ENCODE results near the gene ZNF148. TPM values are rescaled to one million over a fixed set of nuclear protein-coding genes. Genes with fewer than 3 reads are reported as not detected.
"Not testable (repeated sequence)": the region's sequence is repeated elsewhere in the genome, so short reads cannot be mapped to it uniquely, and the experiment has no call there.

Gene ZNF148
- polyA plus RNA-seq, 2 of the 4 experiments (the other 2 are of a cell fraction) = 9.9 to 26.5 TPM

DNA sequence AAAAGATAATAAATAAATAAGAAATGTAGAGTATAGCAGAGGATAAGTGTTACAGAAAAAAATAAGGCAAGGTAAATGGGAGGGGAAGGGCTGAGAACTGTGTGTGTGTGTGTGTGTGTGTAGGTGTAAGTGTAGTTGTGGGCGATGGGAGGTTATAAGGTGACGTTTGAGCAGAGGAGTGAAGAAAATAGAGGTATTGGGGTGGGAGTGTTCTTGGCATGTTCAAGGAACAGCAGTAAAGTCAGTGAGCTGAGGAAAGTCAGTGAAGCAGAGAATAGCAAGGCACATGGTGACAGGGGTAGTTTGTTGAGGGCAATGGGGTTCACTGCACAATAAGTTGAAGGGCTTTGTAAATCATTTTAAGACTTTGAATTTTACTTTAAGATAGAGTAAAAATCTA is 30.9 kb upstream of the ZNF148 start (continued):
- TF ChIP-seq CBX8 (IDR thresholded peaks at IDR 0.05) (no peak), RNF2 (IDR thresholded peaks at IDR 0.05; ENCODE audit: borderline replicate concordance, low read depth) (no peak), ESRRA (IDR thresholded peaks at IDR 0.05; ENCODE audit: borderline replicate concordance, low read length) (no peak)

DNA sequence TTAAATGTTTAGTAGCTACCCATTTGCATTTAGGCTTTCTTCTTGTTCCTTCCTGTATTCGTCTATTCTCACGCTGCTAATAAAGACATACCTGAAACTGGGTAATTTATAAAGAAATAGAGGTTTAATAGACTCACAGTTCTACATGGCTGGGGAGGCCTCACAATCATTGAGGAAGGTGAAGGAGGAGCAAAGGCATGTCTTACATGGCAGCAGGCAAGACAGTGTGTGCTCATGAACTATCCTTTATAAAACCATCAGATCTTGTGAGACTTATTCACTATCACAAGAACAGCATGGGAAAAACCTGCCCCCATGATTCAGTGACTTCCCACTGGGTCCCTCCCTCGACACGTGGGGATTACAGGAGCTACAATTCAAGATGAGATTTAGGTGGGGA is 30.4 kb upstream of the ZNF148 start:
- H3K4me1 ChIP-seq; DNase-seq (ENCODE audit: low read depth in 1 of 2, low spot score in 1 of 2); H3K27ac ChIP-seq; ATAC-seq; H3K4me3 ChIP-seq; FAIRE-seq; CTCF ChIA-PET; H3K4me2 ChIP-seq; POLR2A ChIA-PET; H3K9me3 ChIP-seq: not testable (repeated sequence)
- WGBS (ENCODE audit: missing lambda C conversion rate) = 64% methylated on average over 4 of the region's 4 CpGs

DNA sequence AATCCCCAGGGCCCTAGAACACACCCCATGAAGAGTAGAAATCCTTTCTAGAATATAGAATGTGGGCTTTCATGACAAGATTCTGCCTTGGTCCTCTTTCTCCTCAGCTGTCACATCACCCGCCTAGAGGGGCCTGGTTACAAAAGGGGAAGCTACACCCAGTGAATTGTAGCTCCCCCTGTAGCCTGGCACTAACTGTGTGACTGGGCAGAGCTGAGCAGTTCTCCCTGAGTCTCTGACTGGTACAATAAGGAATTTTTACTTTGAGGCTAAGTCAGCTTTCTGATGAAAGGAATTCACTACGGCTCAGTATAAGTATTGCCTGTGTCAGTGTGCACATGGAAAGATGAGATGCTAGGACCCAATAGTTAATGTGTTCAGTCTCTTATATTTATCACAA is 28.7 kb upstream of the ZNF148 start:
- Histone ChIP-seq H3K4me1 (no peaks in the 10 kb centered on the region), H3K4me2 (no peak overlapping the region), H3K27ac (no peak overlapping the region), H3K4me3 (no peak overlapping the region), H3K9me3 (no peaks in the 10 kb centered on the region)
- DNase-seq (ENCODE audit: low read depth in 1 of 2, low spot score in 1 of 2) (no peak), ATAC-seq (no peak; a peak in 2 of 6 replicates), FAIRE-seq (no peak)
- ChIA-PET POLR2A (no interaction called here), CTCF (interaction anchor here (0.6 to 1.4 kb wide), 5 partner anchors 9 to 110 kb away, joined by 3 read pairs; no protein-coding TSS in a partner anchor)
- no peak for TF ChIP-seq MAFK (IDR thresholded peaks at IDR 0.05; ENCODE audit: partially characterized antibody)
- TF ChIP-seq, protein P1, sequence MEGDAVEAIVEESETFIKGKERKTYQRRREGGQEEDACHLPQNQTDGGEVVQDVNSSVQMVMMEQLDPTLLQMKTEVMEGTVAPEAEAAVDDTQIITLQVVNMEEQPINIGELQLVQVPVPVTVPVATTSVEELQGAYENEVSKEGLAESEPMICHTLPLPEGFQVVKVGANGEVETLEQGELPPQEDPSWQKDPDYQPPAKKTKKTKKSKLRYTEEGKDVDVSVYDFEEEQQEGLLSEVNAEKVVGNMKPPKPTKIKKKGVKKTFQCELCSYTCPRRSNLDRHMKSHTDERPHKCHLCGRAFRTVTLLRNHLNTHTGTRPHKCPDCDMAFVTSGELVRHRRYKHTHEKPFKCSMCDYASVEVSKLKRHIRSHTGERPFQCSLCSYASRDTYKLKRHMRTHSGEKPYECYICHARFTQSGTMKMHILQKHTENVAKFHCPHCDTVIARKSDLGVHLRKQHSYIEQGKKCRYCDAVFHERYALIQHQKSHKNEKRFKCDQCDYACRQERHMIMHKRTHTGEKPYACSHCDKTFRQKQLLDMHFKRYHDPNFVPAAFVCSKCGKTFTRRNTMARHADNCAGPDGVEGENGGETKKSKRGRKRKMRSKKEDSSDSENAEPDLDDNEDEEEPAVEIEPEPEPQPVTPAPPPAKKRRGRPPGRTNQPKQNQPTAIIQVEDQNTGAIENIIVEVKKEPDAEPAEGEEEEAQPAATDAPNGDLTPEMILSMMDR (IDR thresholded peaks at IDR 0.05) = no peak
- no peak for TF ChIP-seq RCOR1 (IDR thresholded peaks at IDR 0.05; ENCODE audit: low read depth, low read length)
- TF ChIP-seq FOSL2 (IDR thresholded peaks at IDR 0.05) = no peak
- no peak for TF ChIP-seq FOSL2 (CRISPR knock-in tag; IDR thresholded peaks at IDR 0.05)
- no peak for TF ChIP-seq CBX8 (IDR thresholded peaks at IDR 0.05)
- no peak for TF ChIP-seq HOXA7 (CRISPR knock-in tag; IDR thresholded peaks at IDR 0.05)
- TF ChIP-seq, protein P2, sequence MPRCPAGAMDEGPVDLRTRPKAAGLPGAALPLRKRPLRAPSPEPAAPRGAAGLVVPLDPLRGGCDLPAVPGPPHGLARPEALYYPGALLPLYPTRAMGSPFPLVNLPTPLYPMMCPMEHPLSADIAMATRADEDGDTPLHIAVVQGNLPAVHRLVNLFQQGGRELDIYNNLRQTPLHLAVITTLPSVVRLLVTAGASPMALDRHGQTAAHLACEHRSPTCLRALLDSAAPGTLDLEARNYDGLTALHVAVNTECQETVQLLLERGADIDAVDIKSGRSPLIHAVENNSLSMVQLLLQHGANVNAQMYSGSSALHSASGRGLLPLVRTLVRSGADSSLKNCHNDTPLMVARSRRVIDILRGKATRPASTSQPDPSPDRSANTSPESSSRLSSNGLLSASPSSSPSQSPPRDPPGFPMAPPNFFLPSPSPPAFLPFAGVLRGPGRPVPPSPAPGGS (IDR thresholded peaks at IDR 0.05) = no peak
- TF ChIP-seq, protein P3, sequence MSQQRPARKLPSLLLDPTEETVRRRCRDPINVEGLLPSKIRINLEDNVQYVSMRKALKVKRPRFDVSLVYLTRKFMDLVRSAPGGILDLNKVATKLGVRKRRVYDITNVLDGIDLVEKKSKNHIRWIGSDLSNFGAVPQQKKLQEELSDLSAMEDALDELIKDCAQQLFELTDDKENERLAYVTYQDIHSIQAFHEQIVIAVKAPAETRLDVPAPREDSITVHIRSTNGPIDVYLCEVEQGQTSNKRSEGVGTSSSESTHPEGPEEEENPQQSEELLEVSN (IDR thresholded peaks at IDR 0.05; ENCODE audit: borderline replicate concordance, low read depth) = no peak
- TF ChIP-seq POLR2A (IDR thresholded peaks at IDR 0.05; ENCODE audit: low read length) = no peak
- TF ChIP-seq NPAS2 (CRISPR knock-in tag; IDR thresholded peaks at IDR 0.05; ENCODE audit: borderline replicate concordance) = no peak
- no peak for TF ChIP-seq GATA3 (IDR thresholded peaks at IDR 0.05; ENCODE audit: borderline replicate concordance)
- TF ChIP-seq, protein P4, sequence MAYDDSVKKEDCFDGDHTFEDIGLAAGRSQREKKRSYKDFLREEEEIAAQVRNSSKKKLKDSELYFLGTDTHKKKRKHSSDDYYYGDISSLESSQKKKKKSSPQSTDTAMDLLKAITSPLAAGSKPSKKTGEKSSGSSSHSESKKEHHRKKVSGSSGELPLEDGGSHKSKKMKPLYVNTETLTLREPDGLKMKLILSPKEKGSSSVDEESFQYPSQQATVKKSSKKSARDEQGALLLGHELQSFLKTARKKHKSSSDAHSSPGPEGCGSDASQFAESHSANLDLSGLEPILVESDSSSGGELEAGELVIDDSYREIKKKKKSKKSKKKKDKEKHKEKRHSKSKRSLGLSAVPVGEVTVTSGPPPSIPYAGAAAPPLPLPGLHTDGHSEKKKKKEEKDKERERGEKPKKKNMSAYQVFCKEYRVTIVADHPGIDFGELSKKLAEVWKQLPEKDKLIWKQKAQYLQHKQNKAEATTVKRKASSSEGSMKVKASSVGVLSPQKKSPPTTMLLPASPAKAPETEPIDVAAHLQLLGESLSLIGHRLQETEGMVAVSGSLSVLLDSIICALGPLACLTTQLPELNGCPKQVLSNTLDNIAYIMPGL (CRISPR knock-in tag; IDR thresholded peaks at IDR 0.05; ENCODE audit: borderline replicate concordance) = no peak
- TF ChIP-seq FOXS1 (CRISPR knock-in tag; IDR thresholded peaks at IDR 0.05) = no peak
- WGBS (ENCODE audit: missing lambda C conversion rate) = 80% methylated on average over 2 of the region's 2 CpGs

DNA sequence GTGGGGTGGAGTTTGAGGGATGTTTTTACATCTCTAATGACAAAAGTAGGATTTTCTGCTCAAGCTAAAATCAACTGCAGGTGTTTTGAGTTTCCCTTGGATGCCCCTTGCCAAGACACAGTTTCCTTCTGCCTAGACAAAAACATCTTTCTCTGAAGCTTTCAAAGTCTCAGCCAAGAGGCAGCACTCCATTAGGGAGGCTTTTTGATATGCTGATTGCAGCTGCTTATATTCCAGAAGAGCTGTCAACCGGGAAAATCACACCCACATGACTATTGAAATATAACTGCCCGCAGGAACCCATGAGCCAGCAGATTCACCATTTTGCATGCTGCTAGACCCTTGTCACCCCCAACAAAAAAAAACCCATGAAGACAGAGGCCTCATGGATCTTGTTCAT is 27.5 kb upstream of the ZNF148 start:
- TF ChIP-seq ZC3H11A (IDR thresholded peaks at IDR 0.05) = no peak
- no peak for TF ChIP-seq ZNF302 (CRISPR knock-in tag; IDR thresholded peaks at IDR 0.05)
- TF ChIP-seq, protein P4 (CRISPR knock-in tag; IDR thresholded peaks at IDR 0.05; ENCODE audit: borderline replicate concordance) = no peak
- no peak for TF ChIP-seq ESRRA (IDR thresholded peaks at IDR 0.05; ENCODE audit: borderline replicate concordance, low read length)
- TF ChIP-seq, protein P5, sequence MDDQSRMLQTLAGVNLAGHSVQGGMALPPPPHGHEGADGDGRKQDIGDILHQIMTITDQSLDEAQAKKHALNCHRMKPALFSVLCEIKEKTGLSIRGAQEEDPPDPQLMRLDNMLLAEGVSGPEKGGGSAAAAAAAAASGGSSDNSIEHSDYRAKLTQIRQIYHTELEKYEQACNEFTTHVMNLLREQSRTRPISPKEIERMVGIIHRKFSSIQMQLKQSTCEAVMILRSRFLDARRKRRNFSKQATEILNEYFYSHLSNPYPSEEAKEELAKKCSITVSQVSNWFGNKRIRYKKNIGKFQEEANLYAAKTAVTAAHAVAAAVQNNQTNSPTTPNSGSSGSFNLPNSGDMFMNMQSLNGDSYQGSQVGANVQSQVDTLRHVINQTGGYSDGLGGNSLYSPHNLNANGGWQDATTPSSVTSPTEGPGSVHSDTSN (IDR thresholded peaks at IDR 0.05) = no peak
- TF ChIP-seq TFCP2L1 (CRISPR knock-in tag; IDR thresholded peaks at IDR 0.05) = no peak
- TF ChIP-seq HEYL (CRISPR knock-in tag; IDR thresholded peaks at IDR 0.05) = no peak
- TF ChIP-seq FOSL2 (IDR thresholded peaks at IDR 0.05) = no peak
- no peak for TF ChIP-seq FOSL2 (CRISPR knock-in tag; IDR thresholded peaks at IDR 0.05)
- TF ChIP-seq PHF8 (IDR thresholded peaks at IDR 0.05; ENCODE audit: borderline replicate concordance, low read depth) = no peak
- no peak for TF ChIP-seq RCOR1 (IDR thresholded peaks at IDR 0.05; ENCODE audit: low read depth, low read length)
- Histone ChIP-seq H3K4me2 (no peak overlapping the region), H3K9me3 (no peaks in the 10 kb centered on the region), H3K4me3 (no peak overlapping the region), H3K27ac (no peak overlapping the region), H3K4me1 (no peaks in the 10 kb centered on the region)
- DNase-seq (ENCODE audit: low read depth in 1 of 2, low spot score in 1 of 2) = no peak
- FAIRE-seq = no peak
- 89% methylated on average over 2 of the region's 2 CpGs for WGBS (ENCODE audit: missing lambda C conversion rate)
- CTCF ChIA-PET = interaction anchor here (1.4 kb wide), 1 partner anchor 16 kb away, joined by 3 read pairs; no protein-coding TSS in a partner anchor
- ATAC-seq = no peak
- POLR2A ChIA-PET = no interaction called here
